Measurements from ENCODE around the gene APBB2. TPM values are rescaled to one million over a fixed set of nuclear protein-coding genes. Genes with fewer than 3 reads are reported as not detected.

APBB2 gene
- total and polyA plus RNA-seq, 3 donors from 2014 or later, result 19.7 to 77.9 (median 59.8) TPM

DNA sequence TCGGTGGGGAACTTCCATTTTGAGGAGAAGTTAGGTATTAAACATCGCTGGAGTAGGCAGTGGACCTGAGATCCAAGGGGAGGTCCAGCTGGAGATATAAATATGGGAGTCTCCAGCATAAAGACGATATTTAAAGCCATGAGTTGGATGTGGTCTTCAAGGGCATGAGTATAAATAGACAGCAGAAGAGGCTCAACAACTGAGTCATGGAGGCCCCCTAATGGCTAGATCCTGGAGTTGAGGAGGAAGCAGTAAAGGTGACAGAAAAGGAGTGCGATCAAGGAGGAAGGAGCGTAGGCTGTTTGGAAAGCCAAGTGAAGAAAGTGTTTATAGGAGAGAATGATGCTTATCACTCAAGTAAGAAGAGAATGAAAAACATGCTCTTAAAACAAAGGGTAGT, 18.1 kb upstream of the APBB2 start:
- H3K36me3 ChIP-seq (ENCODE audit: low read depth, missing control alignments), result no peaks in the 10 kb centered on the region
- TF ChIP-seq, protein P1, sequence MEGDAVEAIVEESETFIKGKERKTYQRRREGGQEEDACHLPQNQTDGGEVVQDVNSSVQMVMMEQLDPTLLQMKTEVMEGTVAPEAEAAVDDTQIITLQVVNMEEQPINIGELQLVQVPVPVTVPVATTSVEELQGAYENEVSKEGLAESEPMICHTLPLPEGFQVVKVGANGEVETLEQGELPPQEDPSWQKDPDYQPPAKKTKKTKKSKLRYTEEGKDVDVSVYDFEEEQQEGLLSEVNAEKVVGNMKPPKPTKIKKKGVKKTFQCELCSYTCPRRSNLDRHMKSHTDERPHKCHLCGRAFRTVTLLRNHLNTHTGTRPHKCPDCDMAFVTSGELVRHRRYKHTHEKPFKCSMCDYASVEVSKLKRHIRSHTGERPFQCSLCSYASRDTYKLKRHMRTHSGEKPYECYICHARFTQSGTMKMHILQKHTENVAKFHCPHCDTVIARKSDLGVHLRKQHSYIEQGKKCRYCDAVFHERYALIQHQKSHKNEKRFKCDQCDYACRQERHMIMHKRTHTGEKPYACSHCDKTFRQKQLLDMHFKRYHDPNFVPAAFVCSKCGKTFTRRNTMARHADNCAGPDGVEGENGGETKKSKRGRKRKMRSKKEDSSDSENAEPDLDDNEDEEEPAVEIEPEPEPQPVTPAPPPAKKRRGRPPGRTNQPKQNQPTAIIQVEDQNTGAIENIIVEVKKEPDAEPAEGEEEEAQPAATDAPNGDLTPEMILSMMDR (IDR thresholded peaks at IDR 0.05), result no peak
- TF ChIP-seq POLR2A (IDR thresholded peaks at IDR 0.05), result no peak
- 73 to 87% methylated on average over 5 of the region's 5 CpGs for WGBS, 2 donors
- H3K4me1 ChIP-seq, result no peaks in the 10 kb centered on the region
- H3K9me3 ChIP-seq, result no peaks in the 10 kb centered on the region
- no peak overlapping the region for H3K4me3 ChIP-seq
- no peaks in the 10 kb centered on the region for H3K27me3 ChIP-seq
- intact Hi-C loops (cut with DNase I; ENCODE audit: low total_unique reads), result no loop called here
- H3K27ac ChIP-seq, result no peak overlapping the region
- DNase-seq, result no peak

DNA sequence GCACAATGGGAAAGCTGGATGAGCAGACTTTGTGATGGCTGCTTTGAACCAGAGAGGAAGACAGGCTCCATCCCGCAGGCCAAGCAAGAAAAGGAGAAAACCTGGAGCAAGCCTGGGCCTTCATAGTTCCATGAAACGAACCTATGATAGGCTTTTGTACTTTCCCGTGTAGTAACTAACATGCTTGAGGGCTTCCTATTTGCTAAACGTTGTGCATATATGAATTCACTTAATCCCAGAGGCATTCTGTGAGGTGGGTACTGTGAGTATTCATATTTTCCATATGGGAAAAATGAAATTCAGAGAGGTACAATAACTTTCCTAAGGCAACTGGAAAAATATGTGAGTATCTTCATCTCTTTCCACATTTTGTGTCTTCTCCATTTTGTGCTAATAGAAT, 13.6 kb upstream of the APBB2 start:
- H3K9me3 ChIP-seq, result no peaks in the 10 kb centered on the region
- WGBS, 2 donors, result 74 to 86% methylated on average over 4 of the region's 4 CpGs
- TF ChIP-seq, protein P1 (IDR thresholded peaks at IDR 0.05), result no peak
- no peak for TF ChIP-seq POLR2A (IDR thresholded peaks at IDR 0.05)
- H3K27me3 ChIP-seq, result no peaks in the 10 kb centered on the region
- no peak overlapping the region for H3K27ac ChIP-seq
- no peak for DNase-seq
- intact Hi-C loops (cut with DNase I; ENCODE audit: low total_unique reads), result no loop called here
- no peaks in the 10 kb centered on the region for H3K36me3 ChIP-seq (ENCODE audit: low read depth, missing control alignments)
- no peaks in the 10 kb centered on the region for H3K4me1 ChIP-seq
- H3K4me3 ChIP-seq, result no peak overlapping the region

DNA sequence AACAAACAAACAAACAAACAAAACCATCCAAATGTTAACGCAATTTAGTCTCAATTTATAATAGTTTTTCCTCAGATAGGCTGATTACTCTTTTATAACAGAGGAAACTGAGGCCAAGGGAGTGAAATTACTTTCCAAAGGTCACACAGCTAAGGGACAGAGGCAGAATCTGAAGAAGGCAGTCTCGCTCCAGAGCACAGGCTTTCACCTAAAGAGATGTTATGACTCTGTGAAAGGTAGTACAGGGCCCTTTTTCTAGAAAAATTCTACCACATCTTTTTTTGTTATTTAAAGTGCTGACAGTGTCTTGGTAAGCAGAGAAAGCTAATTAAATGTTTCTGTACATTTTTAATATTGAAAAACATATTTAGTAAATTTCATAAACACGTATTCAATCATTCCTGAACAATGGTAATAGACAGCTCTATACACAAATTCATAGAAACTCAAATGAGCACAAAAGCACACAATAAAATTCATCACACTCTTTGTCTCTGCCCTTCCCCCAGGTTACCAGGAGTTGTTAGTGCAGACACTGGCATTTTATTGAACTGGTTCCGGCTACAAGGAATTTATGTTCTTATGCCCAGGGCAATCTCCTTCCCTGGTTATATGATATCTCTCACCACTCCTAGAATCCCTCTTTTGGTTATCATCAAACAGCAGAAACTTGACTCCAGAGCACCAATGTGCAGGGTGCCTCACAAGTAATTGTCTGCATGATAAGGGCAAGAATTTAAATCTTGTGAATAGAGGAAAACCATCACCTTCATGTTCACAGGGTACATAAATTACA, 7.7 kb upstream of the APBB2 start:
- H3K27ac ChIP-seq, result no peak overlapping the region
- H3K4me3 ChIP-seq, result no peak overlapping the region
- no peaks in the 10 kb centered on the region for H3K4me1 ChIP-seq
- intact Hi-C loops (cut with DNase I; ENCODE audit: low total_unique reads), result no loop called here
- no peaks in the 10 kb centered on the region for H3K9me3 ChIP-seq
- TF ChIP-seq POLR2A (IDR thresholded peaks at IDR 0.05), result no peak
- TF ChIP-seq, protein P1 (IDR thresholded peaks at IDR 0.05), result no peak
- no peak for DNase-seq
- H3K27me3 ChIP-seq, result no peaks in the 10 kb centered on the region
- WGBS, 2 donors, result 86 to 91% methylated on average over 4 of the region's 4 CpGs
- no peaks in the 10 kb centered on the region for H3K36me3 ChIP-seq (ENCODE audit: low read depth, missing control alignments)

DNA sequence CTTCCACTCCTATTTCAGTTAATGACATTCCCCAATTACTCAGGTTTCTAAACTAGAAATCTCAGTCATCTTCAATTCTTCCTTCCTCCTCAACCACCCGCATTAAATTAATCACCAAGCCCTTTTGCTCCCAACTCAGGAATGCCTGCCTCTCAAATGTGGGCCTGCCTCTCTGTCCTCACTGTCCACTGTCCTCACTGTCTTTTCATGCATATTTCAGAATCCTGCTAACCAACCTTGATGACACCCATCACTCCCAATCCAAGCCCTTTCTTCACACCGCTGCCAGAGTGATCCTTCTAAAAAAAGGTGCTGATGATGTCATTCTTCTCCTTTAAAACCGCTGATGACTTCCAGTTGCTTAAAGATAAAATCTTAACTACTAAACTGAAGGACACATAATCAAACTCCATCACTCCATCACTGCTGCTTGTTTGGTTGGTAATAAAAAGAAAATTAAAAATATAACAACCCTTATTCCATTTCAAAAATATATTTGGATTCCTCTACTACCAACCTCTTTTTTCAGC, 5.1 kb upstream of the APBB2 start:
- Histone ChIP-seq H3K27me3 (no peaks in the 10 kb centered on the region), H3K4me3 (no peak overlapping the region), H3K27ac (no peak overlapping the region), H3K4me1 (no peaks in the 10 kb centered on the region), H3K9me3 (no peaks in the 10 kb centered on the region), H3K36me3 (ENCODE audit: low read depth, missing control alignments) (no peaks in the 10 kb centered on the region)
- intact Hi-C loops (cut with DNase I; ENCODE audit: low total_unique reads), result loop anchor here (5.0 kb wide), 1 partner anchor 292 kb away; no protein-coding TSS in a partner anchor
- TF ChIP-seq, protein P1 (IDR thresholded peaks at IDR 0.05), result no peak
- no peak for TF ChIP-seq POLR2A (IDR thresholded peaks at IDR 0.05)
- 86 to 90% methylated on average over 3 of the region's 3 CpGs for WGBS, 2 donors
- DNase-seq, result no peak
